Parathyroid adenoma (tissue), 2 donors: ENCODE results near the gene IL4R.
A peak's percentile ranks its signal among the peaks of the same experiment; 100 is the strongest.

Source experiments
- H2AFZ ChIP-seq: fragments of 300-600 bp; sonication (generic); one replicate; pipeline ENCODE4 v1.7.0; 2017; ENCODE audit warnings: antibody characterized with exemption, mild to moderate bottlenecking
- H3K27ac ChIP-seq: fragments of 300-600 bp; sonication (generic); one replicate; pipeline ENCODE4 v1.7.0; 2017
- H3K27me3 ChIP-seq: fragments of 300-600 bp; sonication (generic); one replicate; pipeline ENCODE4 v1.7.0; 2017; ENCODE audit warnings: low read length; ENCODE audit not compliant: control insufficient read depth, insufficient read depth
- H3K36me3 ChIP-seq: fragments of 300-600 bp; sonication (generic); one replicate; pipeline ENCODE4 v1.7.0; 2017; ENCODE audit warnings: low read length; ENCODE audit not compliant: control insufficient read depth, insufficient read depth
- H3K4me1 ChIP-seq: fragments of 300-600 bp; sonication (generic); one replicate; pipeline ENCODE4 v1.7.0; 2017; ENCODE audit warnings: control low read depth
- H3K4me2 ChIP-seq: fragments of 300-600 bp; sonication (generic); one replicate; pipeline ENCODE4 v1.7.0; 2017; ENCODE audit warnings: low read length
- H3K4me3 ChIP-seq: fragments of 300-600 bp; sonication (generic); one replicate; pipeline ENCODE4 v1.7.0; 2017; ENCODE audit warnings: low read depth, low read length
- H3K79me2 ChIP-seq: fragments of 300-600 bp; sonication (generic); one replicate; pipeline ENCODE4 v1.7.0; 2017; ENCODE audit warnings: control low read depth
- H3K9ac ChIP-seq: fragments of 300-600 bp; sonication (generic); one replicate; pipeline ENCODE4 v1.7.0; 2017; ENCODE audit warnings: mild to moderate bottlenecking
- H3K9me3 ChIP-seq: fragments of 300-600 bp; sonication (generic); one replicate; pipeline ENCODE4 v1.7.0; 2017; ENCODE audit warnings: low read length; ENCODE audit not compliant: control insufficient read depth
- CTCF ChIP-seq: fragments of 300-600 bp; sonication (generic); IDR thresholded peaks from one replicate; pipeline ENCODE4 v1.7.0; 2017; ENCODE audit warnings: antibody characterized with exemption, mild to moderate bottlenecking
- donor health status: primary hyperparathyroidism.

The IL4R gene

GRCh38 chr16:27332105-27332504, 18.3 kb downstream of the IL4R start:
- Histone ChIP-seq H3K4me1 (peaks cover 49% of the 10 kb centered on the region), H3K9me3 (no peaks in the 10 kb centered on the region), H3K27ac (peak overlapping the region; percentile 55), H3K9ac (no peak overlapping the region), H3K27me3 (no peaks in the 10 kb centered on the region), H2AFZ (no peak overlapping the region), H3K36me3 (peaks cover 4% of the 10 kb centered on the region), H3K4me2 (peak overlapping the region; percentile 68), H3K79me2 (peaks cover 14% of the 10 kb centered on the region), H3K4me3 (no peak overlapping the region)
- TF ChIP-seq CTCF, result no peak

GRCh38 chr16:27333104-27333503, 19.3 kb downstream of the IL4R start:
- peak overlapping the region; percentile 51 for H3K4me3 ChIP-seq
- no peaks in the 10 kb centered on the region for H3K27me3 ChIP-seq
- H2AFZ ChIP-seq, result peak overlapping the region; percentile 34
- peak overlapping the region; percentile 68 for H3K4me2 ChIP-seq
- peaks cover 40% of the 10 kb centered on the region for H3K4me1 ChIP-seq
- peaks cover 4% of the 10 kb centered on the region for H3K36me3 ChIP-seq
- no peak for TF ChIP-seq CTCF
- H3K27ac ChIP-seq, result peak overlapping the region; percentile 55
- peaks cover 17% of the 10 kb centered on the region for H3K79me2 ChIP-seq
- H3K9ac ChIP-seq, result no peak overlapping the region
- no peaks in the 10 kb centered on the region for H3K9me3 ChIP-seq

- peak overlapping the region; percentile 68 for H3K4me2 ChIP-seq
- H3K27ac ChIP-seq, result peak overlapping the region; percentile 55
- no peaks in the 10 kb centered on the region for H3K9me3 ChIP-seq
- peaks cover 36% of the 10 kb centered on the region for H3K4me1 ChIP-seq
- H3K4me3 ChIP-seq, result peak overlapping the region; percentile 51
- H3K27me3 ChIP-seq, result no peaks in the 10 kb centered on the region
- peak overlapping the region; percentile 34 for H2AFZ ChIP-seq
- peaks cover 20% of the 10 kb centered on the region for H3K79me2 ChIP-seq
- H3K9ac ChIP-seq, result no peak overlapping the region
- H3K36me3 ChIP-seq, result peaks cover 4% of the 10 kb centered on the region
- no peak for TF ChIP-seq CTCF
Measured at GRCh38 chr16:27333549-27333948, 19.8 kb downstream of the IL4R start.

GRCh38 chr16:27334192-27334764, 20.5 kb downstream of the IL4R start:
- Histone ChIP-seq H3K79me2 (peaks cover 20% of the 10 kb centered on the region), H2AFZ (no peak overlapping the region), H3K27ac (no peak overlapping the region), H3K4me1 (peaks cover 31% of the 10 kb centered on the region), H3K9ac (no peak overlapping the region), H3K4me2 (peak overlapping the region; percentile 49), H3K27me3 (no peaks in the 10 kb centered on the region), H3K9me3 (no peaks in the 10 kb centered on the region), H3K36me3 (peaks cover 4% of the 10 kb centered on the region), H3K4me3 (peak overlapping the region; percentile 43)
- no peak for TF ChIP-seq CTCF

- Histone ChIP-seq H2AFZ (no peak overlapping the region), H3K9ac (no peak overlapping the region), H3K36me3 (peaks cover 4% of the 10 kb centered on the region), H3K4me1 (peaks cover 25% of the 10 kb centered on the region), H3K79me2 (peaks cover 23% of the 10 kb centered on the region), H3K4me3 (peak overlapping the region; percentile 43), H3K4me2 (peak overlapping the region; percentile 49), H3K9me3 (no peaks in the 10 kb centered on the region), H3K27me3 (no peaks in the 10 kb centered on the region), H3K27ac (no peak overlapping the region)
- no peak for TF ChIP-seq CTCF
Measured at GRCh38 chr16:27334838-27335237, 21.1 kb downstream of the IL4R start.
